Muscle of back (tissue), 11 donors: ENCODE results near the gene LXN. TPM values are rescaled to one million over a fixed set of nuclear protein-coding genes. Genes with fewer than 3 reads are reported as not detected.

Source experiments
- DNase-seq, 3 donors: peaks; one replicate each; pipeline versions ENCODE4 v3.0.0 to v3.0.0-alpha.2; 2013
- polyA plus RNA-seq, 10 donors: library from polyadenylated mRNA; unstranded; fragments of 120-200 nt; gene quantifications; one replicate each; pipeline ENCODE4 v1.2.1, GENCODE V29; 2013; ENCODE audit not compliant: insufficient read length in 10 of 10

The LXN gene
- polyA plus RNA-seq, 10 donors = 17.9 to 28.5 (median 23.1) TPM

DNA sequence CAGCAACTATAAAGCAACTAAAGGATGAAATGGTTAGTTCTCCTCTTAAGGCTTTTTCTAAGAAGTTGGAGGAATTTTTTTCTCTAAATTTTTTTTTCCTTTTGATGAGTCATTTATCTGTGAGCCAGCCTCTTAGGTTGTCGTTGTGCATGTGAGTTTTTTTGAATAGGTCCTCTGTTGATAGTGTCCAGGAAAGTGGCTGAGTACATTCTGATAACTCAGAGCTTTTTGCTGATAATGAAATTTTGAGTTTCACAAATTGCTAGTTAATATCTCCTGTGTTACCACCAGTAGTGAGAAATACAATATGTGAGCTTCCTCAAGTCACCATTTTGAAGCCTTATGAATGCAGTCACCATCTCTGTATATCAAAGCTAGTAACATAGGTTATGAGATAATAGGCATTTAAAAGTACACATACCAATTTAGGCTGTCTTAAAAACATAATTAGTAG lies 7.1 kb upstream of the LXN start:
- no peak for DNase-seq

GRCh38 chr3:158678687-158679086 lies 6.2 kb upstream of the LXN start:
- DNase-seq = no peak

GRCh38 chr3:158671821-158672214 lies 630 bp downstream of the LXN start:
- DNase-seq = peak in 1 of 3 donors; percentile 11

DNA sequence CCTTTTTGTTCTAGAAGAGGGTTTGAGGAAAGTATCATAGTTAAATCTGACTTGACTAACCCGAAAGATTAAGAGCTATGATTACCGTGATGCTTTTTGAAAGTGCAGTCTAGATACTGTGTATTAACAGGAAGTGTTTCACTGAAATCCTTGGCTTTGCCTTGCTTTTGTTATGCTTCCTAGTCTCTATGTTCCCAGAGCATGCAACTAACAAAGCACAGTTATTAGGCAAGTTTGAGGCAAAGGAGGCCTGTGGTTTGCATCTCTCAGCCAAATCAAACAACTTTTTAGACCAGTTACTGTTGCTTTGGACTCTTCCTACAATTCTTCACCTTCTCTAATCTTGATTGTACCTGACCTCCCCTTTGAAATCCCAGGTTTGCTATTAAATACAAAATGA lies 3.9 kb downstream of the LXN start:
- DNase-seq = no peak

GRCh38 chr3:158666416-158666815 lies 6.0 kb downstream of the LXN start:
- DNase-seq = no peak

DNA sequence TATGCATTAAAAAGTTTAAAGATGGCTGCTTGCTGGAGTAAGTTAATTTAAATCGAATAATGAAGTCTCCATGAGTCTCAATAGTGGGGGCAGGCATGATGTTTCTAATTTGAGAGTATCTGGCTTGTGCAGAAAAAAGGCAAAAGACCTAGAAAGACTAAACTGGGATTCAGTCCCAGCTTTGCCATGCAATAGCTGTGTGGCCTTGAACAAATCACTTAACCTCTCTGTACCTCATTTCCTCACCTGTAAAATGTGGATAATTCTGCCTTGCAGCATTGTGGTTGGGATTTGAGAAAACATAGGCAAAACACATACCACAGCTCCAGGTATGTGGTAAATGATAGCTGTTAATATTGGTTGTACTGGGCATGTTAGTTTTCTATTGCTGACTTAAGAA lies 8.6 kb downstream of the LXN start:
- no peak for DNase-seq

GRCh38 chr3:158663246-158663645 lies 9.2 kb downstream of the LXN start:
- DNase-seq = no peak

GRCh38 chr3:158660711-158661110 lies 11.7 kb downstream of the LXN start:
- no peak for DNase-seq

DNA sequence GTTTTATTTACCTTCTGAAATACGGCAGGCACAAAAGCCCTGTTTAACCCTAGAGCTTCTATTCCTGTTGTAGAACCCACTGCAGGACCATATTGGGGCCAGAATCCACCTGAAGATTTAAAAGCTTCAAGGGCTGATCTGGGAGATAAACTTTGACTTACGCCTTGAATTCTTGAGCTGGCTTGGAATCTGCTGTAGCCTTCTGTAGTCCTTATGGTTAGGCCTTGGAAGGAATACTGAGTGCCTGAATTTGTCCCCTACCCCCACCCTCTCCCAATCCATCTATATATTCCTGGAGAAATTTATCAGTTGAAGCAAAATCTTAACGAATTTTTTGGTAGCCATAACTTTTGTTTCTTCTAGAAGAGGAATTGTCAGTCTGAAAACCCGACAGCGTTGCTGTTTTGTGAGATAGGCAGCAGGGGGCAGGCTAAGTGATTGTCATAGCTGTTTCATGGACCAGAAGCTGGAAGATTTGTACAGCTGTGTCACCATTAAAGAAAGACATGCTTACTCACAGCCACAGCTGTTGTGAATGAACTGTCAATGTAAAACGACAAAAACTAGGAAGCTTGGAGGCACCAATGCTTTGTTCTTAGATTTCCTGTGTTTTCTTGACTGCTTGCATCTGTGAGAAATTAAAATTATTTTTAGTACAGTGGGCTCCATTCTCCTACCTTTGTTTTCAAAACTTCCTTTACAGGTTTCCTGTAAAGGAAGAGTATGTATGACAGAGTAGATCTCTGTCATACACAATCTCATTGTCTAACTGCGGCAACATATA lies 12.8 kb downstream of the LXN start:
- peak; percentile 46 to 65 (median 52) for DNase-seq

- DNase-seq = no peak
Measured at GRCh38 chr3:158658889-158659288, 13.6 kb downstream of the LXN start.

DNA sequence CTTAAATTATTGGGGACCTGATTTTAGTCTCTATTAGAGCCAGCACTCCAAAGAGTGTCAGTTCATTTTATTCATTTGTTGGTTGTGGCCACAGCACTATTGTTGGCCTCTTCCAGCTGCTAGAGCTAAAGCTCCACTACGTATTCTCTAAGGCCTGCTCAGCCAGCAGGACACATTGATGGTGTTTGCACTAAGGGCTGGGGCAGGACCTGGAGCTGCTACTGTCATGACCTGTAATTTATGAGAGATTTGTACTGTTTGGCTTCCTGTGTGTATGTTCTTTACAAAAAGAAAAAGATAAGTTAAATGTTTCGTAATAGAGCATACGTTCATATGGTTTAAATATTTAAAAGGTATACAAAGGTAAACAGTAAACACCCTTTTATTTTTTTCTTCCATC lies 20.0 kb downstream of the LXN start:
- no peak for DNase-seq

DNA sequence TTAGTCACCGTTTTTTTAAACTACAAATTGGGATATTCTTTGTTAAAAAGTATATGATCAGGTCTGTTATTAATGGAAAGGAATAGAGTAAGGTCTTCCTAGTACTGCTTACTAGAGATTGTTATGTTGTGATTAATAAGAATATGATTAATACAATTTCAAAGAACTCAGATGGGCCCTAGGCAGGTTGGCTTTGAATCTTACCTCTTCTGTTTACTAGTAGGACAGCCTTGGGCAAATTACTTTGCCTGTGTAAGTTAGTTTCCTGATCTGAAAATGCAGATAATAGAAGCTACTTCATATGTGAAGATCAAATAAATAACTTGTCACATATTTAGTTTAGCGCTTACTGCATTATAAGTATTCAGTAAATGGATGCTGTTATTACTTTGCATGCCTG lies 21.3 kb downstream of the LXN start:
- DNase-seq = no peak

DNA sequence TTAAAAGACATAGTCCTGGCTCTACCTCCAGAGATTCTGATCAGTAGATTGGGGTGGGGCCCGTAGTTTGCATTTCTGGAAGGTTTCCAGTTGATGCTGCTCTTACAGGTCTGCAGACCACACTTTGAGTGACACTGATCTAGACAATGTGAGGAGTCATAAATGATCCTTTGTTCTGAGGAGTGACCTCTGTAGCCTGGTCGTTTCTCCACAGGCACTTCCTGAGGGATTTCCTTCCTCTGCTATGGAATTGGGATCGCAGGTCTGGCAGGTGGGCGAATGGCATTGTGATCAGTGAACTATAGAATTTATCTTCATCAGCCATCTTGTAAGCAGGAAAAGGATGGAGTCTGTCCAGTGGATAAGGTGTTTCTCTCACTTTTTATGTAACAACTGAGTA lies 22.7 kb downstream of the LXN start:
- DNase-seq = no peak

- peak; percentile 94 to 97 (median 95) for DNase-seq
Measured at GRCh38 chr3:158644345-158644908, 28.0 kb downstream of the LXN start, which contains the start of gene GFM1. TSS of gene GFM1 (plus strand) at chr3:158644527. CDS start at chr3:158644635, 108 bp downstream.

- no peak for DNase-seq
Measured at GRCh38 chr3:158642474-158643210, 29.8 kb downstream of the LXN start.

- DNase-seq = no peak
Measured at GRCh38 chr3:158642005-158642404, 30.4 kb downstream of the LXN start.

DNA sequence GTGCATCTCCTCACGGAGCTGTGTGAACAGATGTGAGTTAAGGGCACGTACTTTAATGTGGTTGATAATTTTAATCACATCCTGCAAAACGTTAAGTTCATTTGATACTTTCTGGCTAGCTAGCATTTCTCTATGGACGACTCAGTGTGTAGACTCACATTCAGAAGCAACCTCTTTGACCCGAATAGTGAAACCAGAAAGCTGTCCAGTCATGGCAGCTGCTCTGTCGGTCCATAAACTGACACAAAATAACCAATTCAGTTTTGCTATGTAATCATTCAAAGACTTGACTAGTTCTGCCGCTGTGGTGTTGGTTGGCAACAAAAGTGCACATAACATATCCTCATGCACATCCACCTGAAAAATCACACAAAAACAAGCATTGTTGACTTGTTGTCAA lies 31.8 kb downstream of the LXN start:
- DNase-seq = no peak

GRCh38 chr3:158631981-158632380 lies 40.5 kb downstream of the LXN start:
- DNase-seq = no peak

GRCh38 chr3:158625881-158626280 lies 46.6 kb downstream of the LXN start:
- no peak for DNase-seq

DNA sequence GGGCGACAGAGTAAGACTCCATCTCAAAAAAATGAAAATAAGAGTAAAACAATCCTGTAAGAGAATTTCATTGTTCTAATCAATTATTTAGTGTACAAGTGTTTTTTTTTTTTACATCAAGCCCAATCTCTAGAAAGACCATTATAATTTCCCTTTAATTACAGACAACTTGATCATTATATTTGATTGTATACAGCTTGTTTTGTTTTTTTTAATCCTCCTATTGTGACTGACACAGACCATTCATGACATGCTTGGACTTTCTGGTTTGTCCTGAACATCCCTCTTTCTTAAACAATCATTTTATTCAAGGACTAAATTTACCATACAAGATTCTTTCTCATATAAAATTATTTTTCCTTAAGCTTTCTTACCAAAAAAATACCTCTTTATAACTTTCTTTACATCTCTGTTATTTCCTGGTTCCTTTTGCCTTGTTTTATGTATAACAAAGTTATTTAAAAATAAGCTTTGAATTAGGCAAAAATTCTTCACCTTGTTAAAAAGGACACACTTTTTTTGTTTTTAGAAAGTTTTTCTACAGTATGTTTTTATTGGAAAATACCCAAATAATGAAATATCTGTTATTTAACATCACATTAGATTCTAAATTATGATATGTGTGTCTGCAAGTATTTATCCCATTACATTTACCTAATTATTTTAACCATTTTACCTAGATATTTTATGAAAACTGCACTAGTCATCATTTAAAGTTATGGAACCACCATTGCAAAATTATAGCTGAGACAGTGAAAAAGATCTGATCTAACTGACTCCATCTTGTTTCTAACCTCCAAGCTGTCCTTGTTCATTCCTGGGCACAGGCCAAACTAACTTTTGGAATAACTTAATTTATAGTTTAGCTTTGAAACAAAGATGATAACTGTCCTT lies 54.2 kb downstream of the LXN start:
- no peak for DNase-seq
